GM12878 (cell line): Measurements from ENCODE around the gene RAB13. TPM values are rescaled to one million over a fixed set of nuclear protein-coding genes. Genes with fewer than 3 reads are reported as not detected.
A peak's percentile ranks its signal among the peaks of the same experiment; 100 is the strongest.

ENCODE experiments used
- ATF3 ChIP-seq: IDR thresholded peaks from 2 replicates; pipeline ENCODE4 v1.6.1; 2011; ENCODE audit warnings: low read depth, mild to moderate bottlenecking, low read length, moderate library complexity, borderline replicate concordance; ENCODE audit errors: extremely low read depth
- BHLHE40 ChIP-seq, 2 experiments: fragments of 450-650 bp in 1 of 2; IDR thresholded peaks; 2 replicates each; pipeline ENCODE4 v1.6.1; 2011 to 2017; ENCODE audit warnings: low read depth in 2 of 2, borderline replicate concordance in 1 of 2, improper control_type of control experiment in 1 of 2, low read length in 1 of 2, mild to moderate bottlenecking in 1 of 2
- CHD4 ChIP-seq: fragments of 200-600 bp; sonication (generic); IDR thresholded peaks from 2 replicates; pipeline ENCODE4 v1.6.1; 2016; ENCODE audit warnings: mild to moderate bottlenecking
- E4F1 ChIP-seq: fragments of 450-650 bp; IDR thresholded peaks from 2 replicates; pipeline ENCODE4 v1.6.1; 2018; ENCODE audit warnings: borderline replicate concordance, mild to moderate bottlenecking; ENCODE audit not compliant: partially characterized antibody
- ELK1 ChIP-seq: IDR thresholded peaks from 2 replicates; pipeline ENCODE4 v1.6.1; 2012; ENCODE audit warnings: low read depth, low read length, improper control_type of control experiment
- GATAD2B ChIP-seq: fragments of 450-650 bp; conservative IDR thresholded peaks from 2 replicates; pipeline ENCODE4 v1.6.1; 2017; ENCODE audit warnings: low read depth, mild to moderate bottlenecking, moderate library complexity
- HDGF ChIP-seq: fragments of 450-650 bp; IDR thresholded peaks from 2 replicates; pipeline ENCODE4 v1.6.1; 2016; ENCODE audit warnings: antibody characterized with exemption
- IKZF2 ChIP-seq, 2 experiments: fragments of 450-650 bp; IDR thresholded peaks; 2 replicates each; pipeline ENCODE4 v1.6.1; 2017; ENCODE audit warnings: mild to moderate bottlenecking in 2 of 2, moderate library complexity in 2 of 2
- KAT2A ChIP-seq: conservative IDR thresholded peaks from 2 replicates; pipeline ENCODE4 v1.6.1; 2011; ENCODE audit warnings: low read depth, low read length; ENCODE audit not compliant: control insufficient read depth
- MTA3 ChIP-seq: IDR thresholded peaks from 2 replicates; pipeline ENCODE4 v1.6.1; 2012; ENCODE audit warnings: low read length, inconsistent platforms, borderline replicate concordance
- NFXL1 ChIP-seq: fragments of 450-650 bp; IDR thresholded peaks from 2 replicates; pipeline ENCODE4 v1.6.1; 2017; ENCODE audit warnings: antibody characterized with exemption, mild to moderate bottlenecking, borderline replicate concordance
- NR2F1 ChIP-seq: fragments of 450-650 bp; conservative IDR thresholded peaks from 2 replicates; pipeline ENCODE4 v1.6.1; 2017; ENCODE audit warnings: mild to moderate bottlenecking
- PML ChIP-seq: IDR thresholded peaks from 2 replicates; pipeline ENCODE4 v1.6.1; 2012; ENCODE audit warnings: low read length, inconsistent platforms
- POLR2AphosphoS2 ChIP-seq: IDR thresholded peaks from 2 replicates; pipeline ENCODE4 v1.6.1; 2011; ENCODE audit warnings: low read depth, mild to moderate bottlenecking, low read length, improper control_type of control experiment, moderate library complexity
- RELB ChIP-seq: fragments of 450-650 bp; IDR thresholded peaks from 2 replicates; pipeline ENCODE4 v1.6.1; 2017; ENCODE audit warnings: low read depth, mild to moderate bottlenecking, moderate library complexity
- REST ChIP-seq: IDR thresholded peaks from 2 replicates; pipeline ENCODE4 v1.6.1; 2012; ENCODE audit warnings: mild to moderate bottlenecking, low read depth, low read length
- SPI1 ChIP-seq: IDR thresholded peaks from 2 replicates; pipeline ENCODE4 v1.6.1; 2011; ENCODE audit warnings: low read depth, mild to moderate bottlenecking, low read length, moderate library complexity, borderline replicate concordance; ENCODE audit not compliant: insufficient read depth
- TBL1XR1 ChIP-seq: IDR thresholded peaks from 2 replicates; pipeline ENCODE4 v1.6.1; 2012; ENCODE audit warnings: low read depth, low read length, improper control_type of control experiment
- TCF3 ChIP-seq: IDR thresholded peaks from 2 replicates; pipeline ENCODE4 v1.6.1; 2012; ENCODE audit warnings: low read depth, mild to moderate bottlenecking, low read length, borderline replicate concordance; ENCODE audit not compliant: insufficient read depth
- YBX1 ChIP-seq: fragments of 450-650 bp; IDR thresholded peaks from 2 replicates; pipeline ENCODE4 v1.6.1; 2016; ENCODE audit warnings: antibody characterized with exemption
- polyA plus RNA-seq, 11 experiments: library from polyadenylated mRNA; depleted of rRNA in 4 of 11; unstranded in 6 of 11; stranded (reverse) in 5 of 11; fragments of >200 nt; fragmentation: Nextera tagmentation in 4 of 11; fragmentation: Illumina TruSeq in 1 of 11; extraction: Ambion mirVana in 4 of 11; extraction: Trizol in 1 of 11; gene quantifications; 1 replicate in 1 of 11; 2 replicates in 10 of 11; pipeline versions ENCODE4 v1.2.1 to v1.2.3, GENCODE V29; 2011 to 2016; ENCODE audit warnings: inconsistent platforms in 2 of 11, missing spikeins in 2 of 11, low read depth in 1 of 11
- total RNA-seq, 4 experiments: library from RNA; depleted of rRNA in 3 of 4; stranded (reverse); fragments of >200 nt in 3 of 4; fragmentation: Illumina TruSeq in 1 of 4; extraction: Trizol in 1 of 4; gene quantifications; 2 replicates each; pipeline versions ENCODE4 v1.2.1 to v1.2.3, GENCODE V29; 2013 to 2021

RAB13 gene
- total and polyA plus RNA-seq, 10 of the 15 experiments (the other 5 are each of a cell fraction or from before 2014, with no cell fraction given) = 0.75 to 30.7 (median 15.9) TPM

GRCh38 chr1:153990468-153991150 lies 4.5 kb upstream of the RAB13 start, which contains the start of gene RPS27 (continued):
- no peak for TF ChIP-seq SPI1
- peak; percentile 93; the same call in 1 of the 2 replicates for TF ChIP-seq TCF3
- TF ChIP-seq POLR2AphosphoS2 = peak; percentile 99
- no peak for TF ChIP-seq NFXL1
- TF ChIP-seq YBX1 = no peak
- TF ChIP-seq MTA3 = peak; percentile 93; the same call in 1 of the 2 replicates
- no peak for TF ChIP-seq ATF3
- no peak for TF ChIP-seq KAT2A
- TF ChIP-seq REST = 0 out of 2 replicates have a peak, but pooled peaks have one; percentile 44
- TF ChIP-seq E4F1 = peak; percentile 91
- no peak for TF ChIP-seq CHD4
- peak; percentile 40; the same call in 1 of the 2 replicates for TF ChIP-seq ELK1
- TF ChIP-seq TBL1XR1 = no peak
- no peak for TF ChIP-seq GATAD2B
- TF ChIP-seq PML = peak; percentile 100
- no peak for TF ChIP-seq HDGF
- no peak; the same call in none of the 2 replicates for TF ChIP-seq RELB
- TF ChIP-seq NR2F1 = no peak
- no peak for TF ChIP-seq IKZF2 (IDR thresholded peaks at IDR 0.05)
- TF ChIP-seq BHLHE40 (IDR thresholded peaks at IDR 0.05; ENCODE audit: borderline replicate concordance in 1 of 2, low read depth in 2 of 2, low read length in 1 of 2) = peak; percentile 54 to 57; a peak in 3 of 4 replicates
